Cardiac fibroblast (primary cell): ENCODE results near the gene PSMF1.
"Not testable (repeated sequence)": the region's sequence is repeated elsewhere in the genome, so short reads cannot be mapped to it uniquely, and the experiment has no call there.

ENCODE experiments used
- DNase-seq, 2 donors: peaks; one replicate each; pipeline versions ENCODE4 v3.0.0 to v3.0.0-alpha.2; 2010; ENCODE audit warnings: low read depth in 2 of 2
- H3K4me3 ChIP-seq, 2 donors: replicated peaks in 1 of 2; 1 replicate in 1 of 2; 2 replicates in 1 of 2; pipeline ENCODE4 v1.5.1; 2011; ENCODE audit warnings: low read depth in 2 of 2, low read length in 2 of 2, mild to moderate bottlenecking in 2 of 2, moderate library complexity in 1 of 2
- CTCF ChIP-seq: IDR thresholded peaks from one replicate; pipeline ENCODE4 v1.5.1; 2011; ENCODE audit warnings: low read depth, mild to moderate bottlenecking, low read length, inconsistent platforms

PSMF1 gene

DNA sequence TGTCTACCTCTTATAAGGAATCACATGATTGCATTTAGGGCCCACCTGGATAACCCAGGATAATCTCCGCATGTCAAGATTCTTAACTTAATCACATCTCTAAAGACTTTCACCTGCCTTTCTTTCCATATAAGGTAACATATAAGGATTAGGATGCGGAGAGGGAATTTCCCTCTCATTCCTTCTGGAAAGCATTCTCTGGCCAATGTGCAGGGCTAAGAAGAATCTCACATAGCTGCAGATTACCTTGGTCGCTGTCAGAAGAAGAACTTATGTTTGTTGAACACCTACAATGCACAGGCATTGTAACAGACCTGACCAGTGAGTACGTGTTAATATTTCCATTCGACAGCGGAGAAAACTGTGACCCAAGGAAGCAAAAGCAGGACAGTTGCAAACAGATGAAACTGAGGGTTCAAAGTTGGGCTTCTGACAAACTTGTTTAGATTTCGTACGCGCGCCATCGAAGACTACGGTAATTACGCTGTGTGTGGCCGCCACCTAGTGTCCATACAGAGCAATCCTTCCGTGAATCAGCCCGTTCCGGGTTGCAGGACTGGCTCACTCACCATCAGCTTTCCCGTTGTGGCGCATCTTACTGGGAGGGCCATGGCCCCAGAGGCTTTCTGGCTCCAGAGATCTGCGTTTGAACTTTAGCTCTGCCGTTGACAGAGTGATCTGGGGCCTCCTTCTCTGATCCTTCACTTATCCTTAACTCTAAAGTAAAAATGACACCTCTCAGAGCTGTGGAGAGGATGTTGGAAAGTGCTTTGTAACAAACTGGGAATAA is 94.4 kb downstream of the PSMF1 start:
- TF ChIP-seq CTCF: peak; percentile 85
- DNase-seq: peak; percentile 75 to 83

GRCh38 chr20:1214838-1215261 is 96.4 kb downstream of the PSMF1 start:
- no peak overlapping the region for H3K4me3 ChIP-seq
- TF ChIP-seq CTCF: no peak
- DNase-seq: no peak

More for the DNA sequence above, 94.4 kb downstream of the PSMF1 start:
- no peak overlapping the region for H3K4me3 ChIP-seq

DNA sequence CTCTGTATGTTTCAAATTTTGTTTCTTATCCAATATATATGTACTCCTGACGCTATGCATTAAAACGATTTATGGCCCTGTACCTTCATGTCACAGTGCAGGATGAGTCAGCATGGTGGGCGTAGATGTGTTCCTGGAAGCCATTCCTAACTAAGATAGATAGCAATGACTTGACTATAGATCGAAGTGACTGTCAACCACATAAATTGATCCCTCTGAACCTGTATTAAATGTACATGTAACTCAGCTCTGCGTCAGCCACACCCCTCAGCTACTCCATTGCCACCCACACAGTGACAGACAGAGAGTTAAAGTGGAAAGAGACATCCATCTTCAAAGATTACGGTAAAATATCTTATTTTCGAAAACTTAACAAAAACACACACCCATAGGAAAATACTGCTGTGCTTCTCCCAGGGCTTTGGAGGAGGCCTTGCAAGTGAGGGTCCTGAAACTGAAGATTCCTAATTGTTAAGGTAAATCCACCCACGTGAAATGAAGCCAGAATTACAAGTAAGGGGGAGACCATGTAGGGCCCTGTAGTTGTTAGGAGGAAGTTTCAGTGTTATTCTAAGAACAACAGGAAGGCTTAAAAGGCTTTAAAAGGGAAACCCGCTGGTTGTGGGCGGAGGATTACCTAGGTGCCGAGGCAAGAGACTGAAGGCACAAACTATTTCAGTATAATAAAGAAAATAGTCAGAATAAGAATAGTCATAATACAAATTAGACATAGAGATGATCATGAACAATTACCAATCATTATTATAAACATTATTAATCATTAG is 97.2 kb downstream of the PSMF1 start:
- H3K4me3 ChIP-seq: no peak overlapping the region
- no peak for TF ChIP-seq CTCF
- DNase-seq: no peak

DNA sequence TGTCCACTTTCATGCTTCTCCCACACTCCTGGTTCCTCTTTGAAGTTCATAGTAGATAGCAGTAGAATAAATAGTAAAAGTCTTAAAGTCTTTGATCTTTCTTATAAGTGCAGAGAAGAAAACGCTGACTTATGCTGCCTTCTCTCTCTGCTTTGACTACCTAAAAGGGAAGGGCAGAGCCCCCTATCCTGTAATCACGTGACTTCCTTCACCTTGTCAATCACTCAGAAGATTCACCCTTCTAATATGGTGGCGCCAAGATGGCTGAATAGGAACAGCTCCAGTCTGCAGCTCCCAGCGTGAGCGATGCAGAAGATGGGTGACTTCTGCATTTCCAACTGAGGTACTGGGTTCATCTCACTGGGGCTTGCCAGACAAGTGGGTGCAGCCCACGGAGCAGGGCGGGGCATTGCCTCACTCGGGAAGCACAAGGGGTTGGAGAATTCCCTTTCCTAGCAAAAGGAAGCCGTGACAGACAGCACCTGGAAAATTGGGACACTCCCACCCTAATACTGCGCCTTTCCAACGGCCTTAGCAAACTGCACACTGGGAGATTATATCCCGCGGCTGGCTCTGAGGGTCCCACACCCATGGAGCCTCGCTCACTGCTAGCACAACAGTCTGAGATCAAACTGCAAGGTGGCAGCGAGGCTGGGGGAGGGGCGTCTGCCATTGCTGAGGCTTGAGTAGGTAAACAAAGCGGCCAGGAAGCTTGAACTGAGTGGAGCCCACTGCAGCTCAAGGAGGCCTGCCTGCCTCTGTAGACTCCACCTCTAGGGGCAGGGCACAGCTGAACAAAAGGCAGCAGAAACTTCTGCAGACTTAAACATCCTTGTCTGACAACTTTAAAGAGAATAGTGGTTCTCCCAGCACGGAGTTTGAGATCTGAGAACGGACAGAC is 98.4 kb downstream of the PSMF1 start:
- not testable (repeated sequence) for H3K4me3 ChIP-seq, DNase-seq
